IPS DF 6.9 (cell line): ENCODE results near the gene NNT.
"Not testable (repeated sequence)": the region's sequence is repeated elsewhere in the genome, so short reads cannot be mapped to it uniquely, and the experiment has no call there.

Experiments
- DNase-seq: peaks from one replicate; pipeline ENCODE4 v3.0.0-alpha.2; 2013; ENCODE audit warnings: low read depth, low spot score
- H3K27ac ChIP-seq: one replicate; pipeline ENCODE4 v1.5.1; 2013; ENCODE audit warnings: low read length, control low read depth
- H3K27me3 ChIP-seq: 2 replicates; pipeline ENCODE4 v1.6.1; 2013; ENCODE audit warnings: mild to moderate bottlenecking, low read length; ENCODE audit not compliant: control insufficient read depth, insufficient read depth
- H3K36me3 ChIP-seq: 2 replicates; pipeline ENCODE4 v1.6.1; 2013; ENCODE audit warnings: low read length; ENCODE audit not compliant: control insufficient read depth, insufficient read depth
- H3K4me1 ChIP-seq: 2 replicates; pipeline ENCODE4 v1.6.1; 2013; ENCODE audit warnings: low read length; ENCODE audit not compliant: control insufficient read depth, insufficient read depth
- H3K4me3 ChIP-seq: 2 replicates; pipeline ENCODE4 v1.5.1; 2013; ENCODE audit warnings: mild to moderate bottlenecking, low read length
- H3K9me3 ChIP-seq: 2 replicates; pipeline ENCODE4 v1.6.1; 2013; ENCODE audit warnings: low read length, inconsistent platforms; ENCODE audit not compliant: control insufficient read depth, insufficient read depth
- WGBS: extraction: QIAGEN DNeasy Blood & Tissue Kit; methylation state at CpG from one replicate; pipeline ENCODE4 v1.1.7; 2013; ENCODE audit warnings: mixed read lengths, missing lambda C conversion rate; ENCODE audit not compliant: insufficient read length, insufficient coverage; 5-methylcytosine and 5-hydroxymethylcytosine counted together

Gene NNT

DNA sequence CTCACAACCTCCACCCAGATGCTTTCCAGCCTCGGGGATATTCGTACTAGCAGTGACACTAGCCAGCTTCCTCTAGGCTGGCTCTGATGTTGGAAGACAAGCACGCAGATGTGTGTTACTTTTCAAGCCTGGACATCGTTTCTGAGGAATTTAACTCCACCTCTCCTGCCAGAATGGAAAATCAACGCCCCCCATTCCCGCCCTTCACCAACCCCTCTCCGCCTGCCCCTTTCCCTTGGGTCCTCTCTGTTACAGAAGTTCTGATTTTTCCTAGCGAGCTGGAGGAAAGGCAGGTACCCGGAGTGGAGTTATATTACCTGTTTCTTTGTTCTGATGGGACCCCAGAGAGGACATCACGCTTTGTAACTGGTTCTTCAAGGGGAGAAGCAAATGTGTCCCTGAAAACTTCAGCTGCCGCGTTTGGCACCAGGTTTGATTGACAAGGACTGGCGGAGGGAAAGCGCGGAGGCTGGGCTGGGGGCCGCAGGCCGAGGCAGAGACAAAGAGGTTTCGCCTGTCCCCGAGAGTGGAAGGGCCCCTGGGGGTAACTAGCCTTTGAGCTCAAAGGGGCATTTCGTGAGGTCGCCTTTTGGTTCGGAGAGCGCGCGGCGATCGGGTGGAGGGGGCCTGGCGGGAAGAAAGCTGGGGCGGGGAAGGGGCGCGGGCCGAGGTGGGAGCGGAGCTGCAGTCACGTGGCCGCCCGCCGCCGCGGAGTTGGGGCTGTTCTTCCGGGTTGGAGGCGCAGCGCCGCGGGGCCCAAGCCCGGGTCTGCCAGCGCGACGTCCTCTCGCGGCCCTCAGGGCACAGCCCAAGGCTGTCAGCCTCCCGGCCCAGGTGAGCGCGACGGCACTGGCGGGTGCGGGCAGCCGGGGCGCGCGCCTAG lies at the start of gene NNT:
NNT (plus strand) TSS at position 720 of the 883 bp plus-strand sequence. CDS start 6,016 bp downstream, outside the sequence.
- peak within 1 kb of the TSS; percentile 68; the same call in 1 of the 2 replicates for H3K4me3 ChIP-seq
- no peak for DNase-seq
- no CpG with 5 or more reads among the region's 60 CpGs for WGBS
- no peak within 1 kb of the TSS for H3K27ac ChIP-seq
- no peaks in the 10 kb centered on the region for H3K9me3 ChIP-seq
- H3K27me3 ChIP-seq = no peaks in the 10 kb centered on the region
- no peaks in the 10 kb centered on the region for H3K36me3 ChIP-seq
- 0 out of 2 replicates have a peak, but pooled peaks cover 1% of the 10 kb centered on the region for H3K4me1 ChIP-seq

DNA sequence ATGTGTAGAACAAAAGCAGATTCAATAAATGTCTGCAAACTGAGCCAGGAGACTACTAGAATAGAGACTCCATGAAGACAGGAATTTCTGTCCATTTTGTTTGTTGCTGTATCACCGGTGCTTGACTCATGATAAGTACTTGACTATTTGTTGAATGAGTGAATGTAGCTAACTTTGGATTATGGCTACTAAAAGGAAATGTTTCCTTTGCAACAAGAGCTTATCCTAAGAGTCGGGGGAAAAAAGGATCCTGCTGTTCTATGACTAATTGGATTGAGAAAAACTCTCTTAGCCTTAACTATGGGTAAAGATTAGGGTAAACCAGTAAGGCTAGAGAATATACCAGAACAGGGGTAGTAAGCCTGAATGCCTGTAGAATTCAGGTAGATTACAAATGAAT lies 49.6 kb upstream of the NNT start:
- Histone ChIP-seq H3K27ac (no peak overlapping the region), H3K36me3 (no peaks in the 10 kb centered on the region; the same call in 1 of the 2 replicates), H3K4me1 (no peaks in the 10 kb centered on the region), H3K9me3 (no peaks in the 10 kb centered on the region), H3K27me3 (0 out of 2 replicates have a peak, but pooled peaks cover 2% of the 10 kb centered on the region), H3K4me3 (no peak overlapping the region)
- DNase-seq = no peak
- no CpG with 5 or more reads among the region's 2 CpGs for WGBS

DNA sequence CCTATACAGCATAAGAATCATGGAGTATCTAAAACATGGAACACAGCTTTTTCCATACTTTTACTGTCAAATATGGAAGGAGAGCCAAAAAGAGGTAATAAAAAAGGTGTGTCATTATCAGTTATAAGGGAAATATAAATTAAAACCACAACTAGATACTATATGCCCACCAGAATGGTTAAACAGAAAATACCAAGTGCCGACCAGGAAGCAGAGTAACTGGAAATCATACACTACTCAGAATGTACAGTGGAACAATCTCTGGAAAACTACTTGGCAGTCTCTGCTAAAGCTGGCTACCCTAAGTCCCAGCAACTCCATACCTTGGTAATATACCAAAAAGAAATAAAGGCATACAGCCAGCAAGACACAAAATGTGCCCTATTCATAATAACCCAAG lies 48.5 kb upstream of the NNT start:
- Histone ChIP-seq H3K9me3 (no peaks in the 10 kb centered on the region), H3K27me3 (0 out of 2 replicates have a peak, but pooled peaks cover 2% of the 10 kb centered on the region), H3K4me3 (no peak overlapping the region), H3K36me3 (no peaks in the 10 kb centered on the region; the same call in 1 of the 2 replicates), H3K27ac (no peak overlapping the region), H3K4me1 (no peaks in the 10 kb centered on the region)
- no peak for DNase-seq
- WGBS = no CpG with 5 or more reads among the region's 1 CpG

DNA sequence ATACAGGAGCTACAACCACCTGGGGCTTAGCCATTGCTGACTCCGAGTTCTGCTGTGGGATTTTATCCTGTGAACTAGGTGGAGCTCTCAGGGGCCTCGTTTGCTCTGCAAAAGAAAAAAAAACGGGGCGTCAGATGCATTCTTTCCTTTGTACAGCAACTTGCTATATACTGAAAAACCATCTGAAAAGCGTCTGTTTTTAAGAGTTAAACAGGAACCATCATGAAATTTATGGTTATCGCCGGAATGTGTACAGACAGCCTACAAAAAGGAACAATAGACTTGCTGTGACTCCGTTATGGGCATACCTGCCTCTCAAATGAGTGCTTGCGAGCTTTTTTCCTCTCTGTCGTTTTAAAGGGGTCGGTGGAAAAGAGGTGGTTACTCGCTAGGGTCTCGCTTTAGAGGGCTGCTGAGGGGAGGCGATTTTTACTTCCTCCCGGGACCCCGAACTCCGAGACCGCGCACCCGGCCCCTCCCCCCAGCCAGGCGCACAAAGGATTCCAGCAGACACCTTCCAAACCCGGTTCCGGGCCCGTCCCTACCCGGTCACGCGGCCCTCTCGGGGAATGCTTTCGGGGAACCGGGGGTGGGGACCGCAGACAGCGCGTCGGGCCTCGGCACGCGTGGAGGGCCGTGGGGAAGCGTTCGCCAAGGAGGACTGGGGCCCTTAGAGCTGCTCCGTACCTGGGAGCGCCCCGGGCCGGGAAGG lies 46.9 kb upstream of the NNT start:
- peak; percentile 25 for DNase-seq
- Histone ChIP-seq H3K9me3 (no peaks in the 10 kb centered on the region), H3K27me3 (0 out of 2 replicates have a peak, but pooled peaks cover 2% of the 10 kb centered on the region), H3K4me3 (peak overlapping the region; percentile 74), H3K36me3 (no peaks in the 10 kb centered on the region; the same call in 1 of the 2 replicates), H3K27ac (no peak overlapping the region), H3K4me1 (no peaks in the 10 kb centered on the region)
- no CpG with 5 or more reads among the region's 44 CpGs for WGBS

DNA sequence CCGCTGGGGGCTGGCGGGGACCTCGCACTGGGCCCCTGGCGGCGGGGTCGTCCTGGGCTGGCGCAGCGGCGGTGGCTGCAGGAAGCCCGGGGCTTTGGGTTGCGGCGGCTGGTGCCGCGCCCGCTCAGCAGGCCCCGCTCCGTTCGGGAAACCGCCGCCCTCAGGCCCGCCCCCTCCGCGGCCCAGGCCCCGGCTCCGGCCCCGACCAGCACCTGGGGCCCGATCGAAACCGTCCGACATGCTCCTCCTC lies 46.4 kb upstream of the NNT start:
- H3K9me3 ChIP-seq, DNase-seq, H3K36me3 ChIP-seq, H3K4me1 ChIP-seq, H3K27me3 ChIP-seq, H3K27ac ChIP-seq: not testable (repeated sequence)
- WGBS = no CpG with 5 or more reads among the region's 30 CpGs
- peak overlapping the region; percentile 74 for H3K4me3 ChIP-seq

DNA sequence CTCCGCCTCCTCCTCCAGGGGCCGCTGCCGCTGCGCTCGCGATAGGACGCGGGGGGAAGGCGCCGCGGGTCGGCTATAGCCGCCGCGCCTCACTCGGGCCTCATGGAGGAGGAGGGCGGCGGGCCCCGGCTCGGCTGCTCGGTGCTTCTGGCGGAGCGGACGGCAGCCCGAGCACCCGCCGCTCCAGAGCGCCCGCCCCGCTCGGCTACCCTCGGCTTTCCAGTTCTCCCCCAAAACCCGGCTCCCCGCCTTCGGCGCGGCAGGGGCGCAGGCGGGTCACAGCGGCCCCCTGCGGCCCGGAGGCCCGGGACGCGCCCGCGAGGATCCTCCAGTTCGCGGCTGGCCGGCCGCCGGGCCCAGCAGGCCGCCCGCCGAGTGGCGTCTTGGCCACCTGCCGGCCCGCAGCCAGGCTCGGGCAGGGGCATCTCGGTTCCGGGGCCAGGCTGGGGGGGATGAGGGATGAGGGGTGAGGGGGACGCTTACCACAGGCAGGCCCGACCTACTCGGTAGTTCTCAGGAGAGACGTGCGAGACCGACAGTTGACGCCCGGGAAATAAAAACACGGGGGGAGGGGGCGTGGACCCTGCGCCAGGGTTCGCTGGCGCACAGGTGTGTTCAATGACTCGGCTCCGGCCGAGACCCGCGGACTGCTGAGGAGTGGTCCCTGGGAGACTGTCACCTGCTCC lies 46.0 kb upstream of the NNT start, which contains the start of gene PAIP1:
PAIP1 (minus strand) TSS at position 221 of the 686 bp plus-strand sequence. CDS start 231 bp downstream, outside the sequence.
- Histone ChIP-seq H3K27me3 (0 out of 2 replicates have a peak, but pooled peaks cover 2% of the 10 kb centered on the region), H3K36me3 (no peaks in the 10 kb centered on the region; the same call in 1 of the 2 replicates), H3K4me3 (peak within 1 kb of the TSS; percentile 74), H3K27ac (no peak within 1 kb of the TSS), H3K9me3 (no peaks in the 10 kb centered on the region), H3K4me1 (no peaks in the 10 kb centered on the region)
- WGBS = no CpG with 5 or more reads among the region's 79 CpGs
- peak; percentile 37 for DNase-seq

GRCh38 chr5:43560128-43560527 lies 42.9 kb upstream of the NNT start:
- DNase-seq = no peak
- H3K36me3 ChIP-seq = no peaks in the 10 kb centered on the region; the same call in 1 of the 2 replicates
- 0 out of 2 replicates have a peak, but pooled peaks cover 2% of the 10 kb centered on the region for H3K27me3 ChIP-seq
- H3K4me1 ChIP-seq = no peaks in the 10 kb centered on the region
- H3K27ac ChIP-seq = no peak overlapping the region
- no peak overlapping the region for H3K4me3 ChIP-seq
- H3K9me3 ChIP-seq = no peaks in the 10 kb centered on the region
- WGBS = no CpG with 5 or more reads among the region's 2 CpGs

GRCh38 chr5:43561356-43561755 lies 41.6 kb upstream of the NNT start:
- 0 out of 2 replicates have a peak, but pooled peaks cover 2% of the 10 kb centered on the region for H3K27me3 ChIP-seq
- H3K36me3 ChIP-seq = no peaks in the 10 kb centered on the region; the same call in 1 of the 2 replicates
- H3K4me1 ChIP-seq = no peaks in the 10 kb centered on the region
- no peak overlapping the region for H3K4me3 ChIP-seq
- no peak for DNase-seq
- H3K9me3 ChIP-seq = no peaks in the 10 kb centered on the region
- H3K27ac ChIP-seq = no peak overlapping the region

DNA sequence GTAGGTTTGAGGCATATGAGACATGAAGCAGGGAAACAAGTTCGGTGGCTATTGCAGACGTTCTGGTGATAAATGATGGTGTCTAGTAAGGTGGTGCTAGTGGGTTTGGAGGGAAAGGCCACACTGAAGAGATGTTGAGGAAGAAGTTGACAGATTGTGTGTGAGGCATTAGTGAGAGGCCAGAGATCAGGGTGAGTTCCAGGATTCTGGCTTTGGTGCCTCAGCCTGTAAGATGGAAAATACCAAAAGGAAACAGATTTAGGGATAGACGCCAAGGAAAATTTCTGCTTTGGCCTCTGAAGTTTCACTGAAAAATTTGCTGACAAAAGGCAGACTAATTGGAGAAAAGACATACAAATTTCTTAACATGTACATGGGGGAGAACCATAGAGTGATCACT lies 39.7 kb upstream of the NNT start:
- Histone ChIP-seq H3K27me3 (no peaks in the 10 kb centered on the region), H3K4me1 (no peaks in the 10 kb centered on the region), H3K36me3 (no peaks in the 10 kb centered on the region), H3K9me3 (no peaks in the 10 kb centered on the region), H3K27ac (no peak overlapping the region), H3K4me3 (no peak overlapping the region)
- no peak for DNase-seq
- no CpG with 5 or more reads among the region's 3 CpGs for WGBS

- no CpG with 5 or more reads among the region's 5 CpGs for WGBS
- Histone ChIP-seq H3K36me3 (no peaks in the 10 kb centered on the region), H3K4me3 (no peak overlapping the region), H3K9me3 (no peaks in the 10 kb centered on the region), H3K27ac (no peak overlapping the region), H3K27me3 (no peaks in the 10 kb centered on the region), H3K4me1 (no peaks in the 10 kb centered on the region)
- no peak for DNase-seq
Observed at GRCh38 chr5:43564289-43564850, 38.6 kb upstream of the NNT start.
